Glomerular endothelial cell (primary cell): ENCODE results near the gene CORO7. TPM values are rescaled to one million over a fixed set of nuclear protein-coding genes. Genes with fewer than 3 reads are reported as not detected.
"Not testable (repeated sequence)": the region's sequence is repeated elsewhere in the genome, so short reads cannot be mapped to it uniquely, and the experiment has no call there.

ENCODE experiments used
- DNase-seq: peaks from one replicate; pipeline ENCODE4 v3.0.0-alpha.2; 2011; ENCODE audit warnings: low read depth, low spot score; ENCODE audit errors: extremely low read depth
- total RNA-seq: library from RNA; depleted of rRNA; stranded (reverse); fragments of >200 nt; gene quantifications from 2 replicates; pipeline ENCODE4 v1.2.3, GENCODE V29; 2015

CORO7 gene
- total RNA-seq, 1 donor from 2014 or later, result 96.6 TPM

DNA sequence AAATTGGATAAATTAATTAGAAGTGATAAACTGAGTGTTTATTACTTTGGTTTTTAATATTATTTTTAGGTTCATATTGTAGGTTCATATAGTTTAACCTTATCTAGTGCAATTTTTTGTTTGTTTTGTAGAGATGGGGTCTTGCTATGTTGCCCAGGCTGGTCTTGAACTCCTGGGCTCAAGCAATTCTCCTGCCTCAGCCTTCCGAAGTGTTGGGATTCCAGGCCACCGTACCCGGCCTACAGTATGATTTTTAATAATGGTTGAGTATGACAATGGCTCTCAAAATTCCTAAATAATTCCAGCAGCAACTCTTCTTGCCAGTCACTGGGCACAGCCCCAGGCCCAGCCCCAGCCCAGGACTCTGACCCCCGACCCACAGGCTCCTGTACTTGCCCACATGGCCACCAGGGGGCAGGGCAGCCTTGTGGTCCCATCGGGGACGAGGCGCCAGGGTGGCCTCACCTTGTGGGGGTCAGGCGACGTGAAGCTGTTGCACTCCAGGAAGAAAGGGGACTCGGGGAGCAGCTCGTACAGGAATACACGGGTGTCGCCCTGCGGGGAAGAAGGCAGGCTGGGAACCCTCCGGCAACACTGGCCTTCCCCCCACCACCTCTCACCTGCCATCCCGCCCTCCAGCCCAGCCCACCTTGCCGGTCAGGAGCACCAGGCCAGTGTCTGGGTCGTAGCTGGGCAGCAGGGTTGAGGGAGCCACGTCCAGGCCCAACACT, 57.4 kb downstream of the CORO7 start:
- DNase-seq, result no peak

- DNase-seq, result no peak
Observed at GRCh38 chr16:4358236-4358635, 58.2 kb downstream of the CORO7 start.

DNA sequence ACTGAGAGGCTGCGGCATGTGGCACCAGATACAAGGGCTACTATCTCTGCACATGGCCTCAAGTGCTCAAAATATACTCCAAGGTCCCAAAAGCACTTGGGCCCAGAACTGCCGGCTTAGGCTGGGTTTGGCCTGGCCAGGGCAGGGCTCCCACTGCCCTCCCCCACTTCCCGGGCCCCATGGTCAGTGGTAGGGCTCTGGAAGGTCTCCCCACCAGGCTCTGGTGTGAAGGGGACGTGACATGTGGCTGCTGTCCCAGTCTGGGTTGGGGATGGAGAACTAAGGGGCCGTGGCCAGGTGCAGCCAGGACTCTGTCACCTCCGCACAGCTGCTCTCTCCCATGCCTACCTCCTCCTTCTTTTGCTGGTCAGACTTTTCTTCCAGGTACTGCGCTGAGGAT, 59.6 kb downstream of the CORO7 start:
- DNase-seq, result no peak

DNA sequence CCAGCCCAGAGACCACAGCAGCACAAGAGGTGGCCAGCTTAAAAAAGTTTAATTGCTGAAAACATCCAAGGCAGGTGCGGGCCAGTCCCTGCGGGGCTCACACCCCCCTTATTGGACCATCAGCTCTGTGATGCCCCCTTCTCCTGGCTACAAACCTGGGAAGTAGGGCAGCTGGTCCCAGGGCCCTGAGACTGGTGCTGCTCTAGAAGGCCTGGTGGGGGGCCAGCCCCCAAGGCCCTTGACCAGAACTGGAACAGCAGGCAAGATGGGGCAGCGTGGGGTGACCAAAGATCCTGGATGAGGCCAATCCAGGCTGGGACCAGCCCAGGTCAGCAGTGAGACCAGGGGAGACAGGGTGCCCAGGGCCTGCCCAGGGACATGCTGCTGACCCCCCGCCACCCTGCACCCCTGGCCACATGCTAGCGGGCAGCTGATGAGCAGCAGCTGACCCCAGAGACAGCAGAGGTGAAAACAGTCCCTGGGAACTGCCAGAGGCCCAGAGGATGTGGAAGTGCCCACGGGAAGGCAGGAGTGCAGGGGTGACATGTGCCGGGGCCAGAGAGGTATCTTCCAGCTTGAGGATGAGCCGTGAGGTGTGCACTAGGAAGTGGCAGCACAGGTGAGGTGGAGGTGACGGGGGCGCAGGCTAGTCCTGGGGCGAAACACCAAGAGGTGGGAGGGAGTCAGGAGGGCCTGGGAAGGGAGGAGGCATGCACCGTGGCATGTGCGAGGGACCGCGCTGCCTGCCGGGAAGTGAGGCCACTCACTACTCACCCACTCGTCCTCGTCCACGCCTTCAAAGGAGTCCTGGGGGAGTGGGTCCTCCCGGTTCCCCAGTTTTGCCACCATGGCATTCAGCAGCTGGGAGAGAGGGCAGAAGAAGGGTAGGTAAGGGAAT, 61.6 kb downstream of the CORO7 start:
- DNase-seq, result no peak

GRCh38 chr16:4353675-4354074, 62.7 kb downstream of the CORO7 start:
- DNase-seq, result no peak

DNA sequence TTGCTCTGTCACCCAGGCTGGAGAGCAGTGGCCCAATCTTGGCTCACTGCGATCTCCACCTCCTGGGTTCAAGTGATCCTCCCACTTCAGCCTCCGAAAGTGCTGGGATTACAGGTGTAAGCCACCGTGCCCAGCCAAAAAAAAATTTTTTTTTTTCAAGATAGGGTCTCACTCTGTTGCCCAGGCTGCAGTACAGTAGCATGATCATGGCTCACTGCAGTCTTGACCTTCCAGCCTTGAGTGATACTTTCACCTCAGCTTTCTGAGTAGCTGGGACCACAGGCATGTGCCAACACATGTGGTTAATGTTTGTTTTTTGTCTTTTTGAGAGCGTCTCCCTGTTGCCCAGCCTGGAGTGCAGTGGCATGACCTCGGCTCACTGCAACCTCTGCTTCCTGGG, 63.6 kb downstream of the CORO7 start:
- DNase-seq, result no peak

DNA sequence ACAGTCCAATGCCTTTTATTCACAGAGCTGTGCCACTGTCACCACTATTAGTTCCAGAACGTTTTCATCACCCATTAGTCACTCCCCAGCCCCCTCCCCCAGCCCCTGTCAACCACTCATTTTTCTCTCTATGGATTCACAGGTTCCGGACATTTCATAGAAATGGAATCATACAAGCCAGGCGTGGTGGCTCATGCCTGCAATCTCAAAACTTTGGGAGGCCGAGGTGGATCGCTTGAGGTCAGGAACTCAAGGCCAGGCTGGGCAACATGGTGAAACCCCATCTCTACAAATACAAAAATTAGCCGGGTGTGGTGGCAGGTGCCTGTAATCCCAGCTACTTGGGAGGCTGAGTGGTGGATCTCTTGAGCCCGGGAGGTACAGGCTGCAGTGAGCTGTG, 64.5 kb downstream of the CORO7 start:
- no peak for DNase-seq

DNA sequence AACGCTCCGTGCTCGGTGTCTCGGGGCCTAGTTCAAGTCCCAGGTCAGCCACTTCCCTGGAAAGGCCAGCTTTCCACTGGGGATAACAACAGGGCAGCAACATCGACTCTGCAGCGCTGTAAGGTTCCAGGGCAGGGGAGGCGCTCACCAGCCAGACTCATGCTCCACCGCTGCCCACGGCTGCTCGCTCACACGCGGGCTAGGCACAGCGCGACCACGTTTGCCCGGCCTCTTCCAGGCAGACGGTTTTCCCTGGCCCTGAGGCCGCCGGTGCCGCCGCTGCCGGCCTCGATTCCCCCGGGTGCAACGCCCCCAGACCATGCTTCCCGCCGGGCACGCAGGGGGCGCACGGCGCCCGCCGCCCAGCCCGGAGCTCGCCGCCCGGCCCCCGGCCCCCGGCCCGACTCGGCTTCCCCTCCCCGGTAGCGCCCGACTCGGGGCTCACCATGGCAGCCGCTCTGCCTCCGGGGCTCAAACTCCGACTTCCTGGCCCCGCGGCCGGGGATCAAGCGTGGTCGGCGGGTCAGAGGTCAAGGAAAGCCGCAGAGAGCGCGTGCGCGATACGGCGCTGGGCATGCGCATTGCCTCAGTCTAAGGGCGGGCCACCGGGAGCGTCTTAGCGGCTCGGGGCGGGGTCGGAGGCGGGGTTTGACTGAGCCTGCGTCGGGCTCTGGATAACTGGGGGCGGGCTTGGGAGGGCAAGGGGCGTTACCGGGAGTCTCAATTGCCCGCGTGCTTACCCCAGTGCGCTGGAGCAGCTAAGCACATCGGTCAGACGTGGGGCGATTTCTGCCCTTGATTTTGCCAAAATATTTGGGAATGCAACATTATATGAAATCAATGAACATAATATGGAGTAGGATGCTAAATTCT, 65.4 kb downstream of the CORO7 start, which contains the start of gene PAM16:
TSS of gene PAM16 (minus strand) at position 535 of the 873 bp plus-strand sequence. CDS start at position 448, 87 bp downstream.
- DNase-seq, result peak; percentile 42

- no peak for DNase-seq
Observed at GRCh38 chr16:4350365-4350786, 66.0 kb downstream of the CORO7 start.

DNA sequence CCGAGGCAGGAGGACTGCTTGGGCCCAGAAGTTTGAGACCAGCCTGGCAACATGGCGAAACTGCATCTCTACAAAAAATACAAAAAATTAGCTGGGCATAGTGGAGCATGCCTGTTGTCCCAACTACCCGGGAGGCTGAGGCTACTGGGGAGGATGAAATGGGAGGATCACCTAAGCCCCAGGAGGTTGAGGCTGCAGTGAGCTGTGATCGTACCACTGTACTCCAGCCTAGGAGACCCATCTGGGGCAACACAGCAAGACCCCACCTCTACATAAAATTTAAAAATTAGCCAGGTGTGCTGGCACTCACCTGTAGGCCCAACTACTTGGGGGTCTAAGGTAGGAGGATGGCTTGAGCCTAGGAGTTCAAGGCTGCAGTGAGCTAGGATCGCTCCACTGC, 67.1 kb downstream of the CORO7 start:
- no peak for DNase-seq

GRCh38 chr16:4347765-4348509, 68.5 kb downstream of the CORO7 start:
- no peak for DNase-seq

- DNase-seq, result no peak
Observed at GRCh38 chr16:4347010-4347409, 69.4 kb downstream of the CORO7 start.

GRCh38 chr16:4345836-4346781, 70.3 kb downstream of the CORO7 start:
- DNase-seq, result no peak

GRCh38 chr16:4344983-4345835, 71.2 kb downstream of the CORO7 start:
- DNase-seq, result no peak

GRCh38 chr16:4344300-4344982, 72.0 kb downstream of the CORO7 start:
- DNase-seq, result not testable (repeated sequence)

GRCh38 chr16:4342866-4343744, 73.3 kb downstream of the CORO7 start:
- no peak for DNase-seq

DNA sequence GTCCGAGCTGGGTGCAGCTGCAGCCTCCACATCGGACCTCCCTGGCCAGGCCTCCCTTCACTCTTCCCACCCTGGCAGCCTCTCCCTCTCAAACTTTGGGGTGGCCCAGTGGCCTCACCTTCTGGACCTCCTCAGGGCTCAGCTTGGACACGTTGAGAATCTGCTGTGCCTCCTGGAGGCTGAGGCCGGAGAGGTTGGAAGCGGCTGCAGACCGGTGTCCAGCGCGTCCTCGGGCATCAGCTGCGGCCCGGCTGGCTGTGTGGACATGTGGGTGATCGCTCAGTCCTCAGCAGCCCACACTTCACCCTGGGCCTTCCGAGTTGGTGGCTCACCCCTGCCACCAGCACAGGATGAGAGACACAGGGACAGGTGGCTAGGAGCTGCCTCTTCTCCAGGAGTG, 75.1 kb downstream of the CORO7 start:
- no peak for DNase-seq
